Measurements from ENCODE around the gene KARS1. TPM values are rescaled to one million over a fixed set of nuclear protein-coding genes. Genes with fewer than 3 reads are reported as not detected.
A peak's percentile ranks its signal among the peaks of the same experiment; 100 is the strongest.

Gene KARS1
- total and polyA plus RNA-seq, 11 donors: 93.2 to 154 (median 129) TPM

GRCh38 chr16:75603241-75603640 lies 44.2 kb downstream of the KARS1 start:
- no peak overlapping the region for H3K27ac ChIP-seq
- H3K9me3 ChIP-seq: peaks cover 0 to 5% (median 0%) of the 10 kb centered on the region in 12 donors
- intact Hi-C loops (cut with DNase I): no loop called here
- H3K36me3 ChIP-seq: peaks cover 0 to 95% (median 84%) of the 10 kb centered on the region in 9 donors
- no peak for DNase-seq
- peaks cover 0 to 2% (median 0%) of the 10 kb centered on the region in 12 donors for H3K4me1 ChIP-seq
- no peak for ATAC-seq
- 91 to 96% (median 93%) methylated on average over 4 of the region's 4 CpGs for WGBS, 4 donors
- TF ChIP-seq CTCF (IDR thresholded peaks at IDR 0.05): no peak
- no peak for TF ChIP-seq POLR2A (IDR thresholded peaks at IDR 0.05)
- no peak overlapping the region for H3K4me3 ChIP-seq
- no peaks in the 10 kb centered on the region for H3K27me3 ChIP-seq

GRCh38 chr16:75599452-75600277 lies 47.8 kb downstream of the KARS1 start:
- DNase-seq (no peak), ATAC-seq (peak; percentile 72 to 80 (median 79))
- intact Hi-C loops (cut with DNase I): loop anchor here in 1 of 10 donors (10.0 kb wide), 1 partner anchor 125 kb away; no protein-coding TSS in a partner anchor
- H3K36me3 ChIP-seq: peaks cover 0 to 84% (median 60%) of the 10 kb centered on the region in 9 donors
- WGBS, 4 donors: 83 to 95% (median 92%) methylated on average over 6 of the region's 6 CpGs
- H3K27ac ChIP-seq: peak overlapping the region in 7 of 12 donors; percentile 13 to 70 (median 44)
- no peak for TF ChIP-seq CTCF (IDR thresholded peaks at IDR 0.05)
- TF ChIP-seq POLR2A (IDR thresholded peaks at IDR 0.05): no peak
- H3K9me3 ChIP-seq: peaks cover 0 to 6% (median 0%) of the 10 kb centered on the region in 12 donors
- no peaks in the 10 kb centered on the region for H3K27me3 ChIP-seq
- H3K4me3 ChIP-seq: no peak overlapping the region
- peaks cover 0 to 6% (median 0%) of the 10 kb centered on the region in 12 donors for H3K4me1 ChIP-seq

GRCh38 chr16:75593825-75594820 lies 53.3 kb downstream of the KARS1 start:
- Histone ChIP-seq H3K4me3 (no peak overlapping the region), H3K36me3 (peaks cover 0 to 35% (median 13%) of the 10 kb centered on the region in 9 donors), H3K4me1 (peaks cover 0 to 52% (median 37%) of the 10 kb centered on the region in 12 donors), H3K9me3 (peaks cover 0 to 6% (median 0%) of the 10 kb centered on the region in 12 donors), H3K27ac (peak overlapping the region in 10 of 12 donors; percentile 13 to 82 (median 50)), H3K27me3 (no peaks in the 10 kb centered on the region)
- TF ChIP-seq CTCF (IDR thresholded peaks at IDR 0.05) (no peak), POLR2A (IDR thresholded peaks at IDR 0.05) (no peak)
- intact Hi-C loops (cut with DNase I): loop anchor here in 1 of 10 donors (10.0 kb wide), 1 partner anchor 119 kb away; no protein-coding TSS in a partner anchor
- ATAC-seq: peak in 1 of 4 donors; percentile 23
- 69 to 77% (median 71%) methylated on average over 17 of the region's 17 CpGs for WGBS, 4 donors
- no peak for DNase-seq

Measured in heart left ventricle (tissue), 16 donors.